ENCODE measurements around the gene ABCB10.
"Not testable (repeated sequence)": the region's sequence is repeated elsewhere in the genome, so short reads cannot be mapped to it uniquely, and the experiment has no call there.

The ABCB10 gene

DNA sequence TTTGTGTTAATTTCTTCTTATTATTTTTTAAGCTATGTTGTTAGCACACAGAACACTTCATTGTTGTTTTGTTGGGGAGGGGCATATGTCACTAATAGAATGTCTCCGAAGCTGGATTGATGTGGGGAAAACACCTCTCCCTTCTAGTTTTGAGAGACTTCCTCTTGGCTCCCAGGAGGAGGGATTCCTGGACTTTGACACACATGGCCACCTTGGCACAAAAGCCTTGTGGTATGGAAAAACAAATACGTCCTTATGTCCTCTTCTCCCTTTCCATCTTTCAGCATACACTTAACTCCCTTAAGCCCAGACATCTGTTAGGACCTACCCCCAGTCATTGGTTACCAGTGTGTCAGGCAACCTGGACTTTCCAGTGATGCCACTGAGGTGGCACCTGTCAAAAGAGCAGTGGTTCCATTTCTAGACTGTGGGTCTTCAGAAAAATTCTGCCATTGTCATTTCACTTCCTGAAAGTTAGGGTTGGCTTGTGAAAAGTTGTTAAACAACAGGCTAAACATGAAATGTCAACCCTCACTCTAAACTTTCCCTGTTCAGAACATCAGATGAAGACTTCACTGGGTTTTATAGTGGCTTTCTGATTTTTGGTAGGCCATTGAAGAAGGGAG, 12.5 kb upstream of the ABCB10 start:
- Histone ChIP-seq H3K27ac (ENCODE audit: low read length) (no peak overlapping the region), H3K36me3 (ENCODE audit: control insufficient read depth in 2 of 2, insufficient read depth in 2 of 2, low read length in 2 of 2) (no peaks in the 10 kb centered on the region)

GRCh38 chr1:229570305-229570704, 11.8 kb upstream of the ABCB10 start:
- H3K4me3 ChIP-seq (ENCODE audit: low read length in 2 of 2): no peak overlapping the region
- H3K9ac ChIP-seq (ENCODE audit: low read length in 2 of 2): no peak overlapping the region
- no peaks in the 10 kb centered on the region for H3K27me3 ChIP-seq (ENCODE audit: control insufficient read depth in 1 of 2, insufficient read depth in 2 of 2, low read length in 2 of 2)
- H3K9me3 ChIP-seq (ENCODE audit: control insufficient read depth in 2 of 2, low read length in 2 of 2): no peaks in the 10 kb centered on the region
- no peaks in the 10 kb centered on the region for H3K36me3 ChIP-seq (ENCODE audit: control insufficient read depth in 2 of 2, insufficient read depth in 2 of 2, low read length in 2 of 2)
- no peaks in the 10 kb centered on the region for H3K4me1 ChIP-seq (ENCODE audit: control insufficient read depth, insufficient read depth, low read length)
- H3K27ac ChIP-seq (ENCODE audit: low read length): no peak overlapping the region

More for the DNA sequence above, 12.5 kb upstream of the ABCB10 start:
- H3K4me3 ChIP-seq (ENCODE audit: low read length in 2 of 2): no peak overlapping the region
- H3K4me1 ChIP-seq (ENCODE audit: control insufficient read depth, insufficient read depth, low read length): no peaks in the 10 kb centered on the region
- no peaks in the 10 kb centered on the region for H3K9me3 ChIP-seq (ENCODE audit: control insufficient read depth in 2 of 2, low read length in 2 of 2)
- no peaks in the 10 kb centered on the region for H3K27me3 ChIP-seq (ENCODE audit: control insufficient read depth in 1 of 2, insufficient read depth in 2 of 2, low read length in 2 of 2)
- no peak overlapping the region for H3K9ac ChIP-seq (ENCODE audit: low read length in 2 of 2)

DNA sequence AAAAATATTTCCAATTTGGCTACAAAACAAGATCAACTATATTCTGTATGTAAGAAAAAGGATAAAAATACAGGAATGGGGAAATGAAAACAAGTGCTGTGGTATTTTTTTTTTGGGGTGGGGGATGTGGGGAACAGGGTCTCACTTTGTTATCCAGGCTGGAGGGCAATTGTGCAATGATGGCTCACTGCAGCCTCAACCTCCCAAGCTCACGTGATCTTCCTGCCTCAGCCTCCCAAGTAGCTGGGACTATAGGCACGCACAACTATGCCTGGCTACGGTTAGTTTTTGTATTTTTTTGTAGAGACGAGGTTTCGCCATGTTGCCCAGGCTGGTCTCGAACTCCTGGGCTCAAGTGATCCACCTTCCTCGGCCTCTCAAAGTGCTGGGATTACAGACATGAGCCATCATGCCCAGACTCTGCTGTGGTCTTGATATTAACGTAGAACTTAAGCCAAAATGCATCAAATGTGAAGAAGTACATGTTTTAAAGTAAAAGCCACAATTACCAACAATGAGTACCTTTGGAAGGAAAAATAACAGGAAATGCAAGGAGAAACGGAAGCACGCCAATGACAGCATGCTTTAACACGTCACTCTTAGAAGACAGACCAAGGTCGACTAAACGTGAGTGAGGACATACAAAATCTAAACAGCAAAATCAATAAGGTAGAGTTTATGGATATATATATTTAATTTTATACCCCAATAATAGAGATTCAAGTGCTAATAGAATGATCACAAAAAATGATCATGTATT, 8.8 kb upstream of the ABCB10 start:
- H3K36me3 ChIP-seq (ENCODE audit: control insufficient read depth in 2 of 2, insufficient read depth in 2 of 2, low read length in 2 of 2): no peaks in the 10 kb centered on the region
- H3K9ac ChIP-seq (ENCODE audit: low read length in 2 of 2): no peak overlapping the region
- peaks cover 7% of the 10 kb centered on the region for H3K4me1 ChIP-seq (ENCODE audit: control insufficient read depth, insufficient read depth, low read length)
- H3K4me3 ChIP-seq (ENCODE audit: low read length in 2 of 2): no peak overlapping the region
- no peaks in the 10 kb centered on the region for H3K9me3 ChIP-seq (ENCODE audit: control insufficient read depth in 2 of 2, low read length in 2 of 2)
- no peak overlapping the region for H3K27ac ChIP-seq (ENCODE audit: low read length)
- H3K27me3 ChIP-seq (ENCODE audit: control insufficient read depth in 1 of 2, insufficient read depth in 2 of 2, low read length in 2 of 2): no peaks in the 10 kb centered on the region

GRCh38 chr1:229563701-229564100, 5.2 kb upstream of the ABCB10 start:
- Histone ChIP-seq H3K27me3 (ENCODE audit: control insufficient read depth in 1 of 2, insufficient read depth in 2 of 2, low read length in 2 of 2) (no peaks in the 10 kb centered on the region), H3K27ac (ENCODE audit: low read length) (peak overlapping the region; percentile 98), H3K4me3 (ENCODE audit: low read length in 2 of 2) (peak overlapping the region in 1 of 2 donors; percentile 58), H3K9ac (ENCODE audit: low read length in 2 of 2) (peak overlapping the region; percentile 84 to 85), H3K9me3 (ENCODE audit: control insufficient read depth in 2 of 2, low read length in 2 of 2) (no peaks in the 10 kb centered on the region), H3K4me1 (ENCODE audit: control insufficient read depth, insufficient read depth, low read length) (peaks cover 11% of the 10 kb centered on the region), H3K36me3 (ENCODE audit: control insufficient read depth in 2 of 2, insufficient read depth in 2 of 2, low read length in 2 of 2) (no peaks in the 10 kb centered on the region)

GRCh38 chr1:229563241-229563640, 4.7 kb upstream of the ABCB10 start:
- Histone ChIP-seq H3K4me3 (ENCODE audit: low read length in 2 of 2) (peak overlapping the region in 1 of 2 donors; percentile 58), H3K9me3 (ENCODE audit: control insufficient read depth in 2 of 2, low read length in 2 of 2) (no peaks in the 10 kb centered on the region), H3K27ac (ENCODE audit: low read length) (peak overlapping the region; percentile 98), H3K9ac (ENCODE audit: low read length in 2 of 2) (peak overlapping the region; percentile 84 to 85), H3K4me1 (ENCODE audit: control insufficient read depth, insufficient read depth, low read length) (peaks cover 11% of the 10 kb centered on the region), H3K27me3 (ENCODE audit: control insufficient read depth in 1 of 2, insufficient read depth in 2 of 2, low read length in 2 of 2) (no peaks in the 10 kb centered on the region), H3K36me3 (ENCODE audit: control insufficient read depth in 2 of 2, insufficient read depth in 2 of 2, low read length in 2 of 2) (no peaks in the 10 kb centered on the region)

GRCh38 chr1:229562686-229563085, 4.2 kb upstream of the ABCB10 start:
- no peak overlapping the region for H3K4me3 ChIP-seq (ENCODE audit: low read length in 2 of 2)
- peak overlapping the region; percentile 98 for H3K27ac ChIP-seq (ENCODE audit: low read length)
- H3K9me3 ChIP-seq (ENCODE audit: control insufficient read depth in 2 of 2, low read length in 2 of 2): no peaks in the 10 kb centered on the region
- no peaks in the 10 kb centered on the region for H3K36me3 ChIP-seq (ENCODE audit: control insufficient read depth in 2 of 2, insufficient read depth in 2 of 2, low read length in 2 of 2)
- H3K4me1 ChIP-seq (ENCODE audit: control insufficient read depth, insufficient read depth, low read length): peaks cover 11% of the 10 kb centered on the region
- H3K9ac ChIP-seq (ENCODE audit: low read length in 2 of 2): peak overlapping the region; percentile 84 to 85
- H3K27me3 ChIP-seq (ENCODE audit: control insufficient read depth in 1 of 2, insufficient read depth in 2 of 2, low read length in 2 of 2): no peaks in the 10 kb centered on the region

DNA sequence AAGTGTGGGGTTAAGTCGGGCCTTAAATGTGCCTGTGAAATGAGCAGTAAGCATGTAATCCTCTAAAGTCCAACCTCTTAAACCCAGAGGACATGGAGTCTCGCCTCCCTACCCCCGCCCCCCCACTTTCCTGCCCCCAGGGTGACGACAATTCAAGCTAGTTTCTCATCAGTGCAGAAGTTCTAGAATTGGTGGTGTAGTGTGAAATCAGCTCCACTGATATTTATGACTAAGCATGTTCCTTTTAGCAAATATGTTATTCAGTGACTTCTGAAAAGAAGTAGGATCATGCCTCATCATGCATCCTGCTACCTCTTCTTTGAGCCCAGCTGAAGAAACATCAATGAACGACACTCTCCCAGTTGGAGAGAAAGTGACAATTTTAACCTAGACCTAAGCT, 2.6 kb upstream of the ABCB10 start:
- H3K9ac ChIP-seq (ENCODE audit: low read length in 2 of 2): no peak overlapping the region
- H3K27ac ChIP-seq (ENCODE audit: low read length): peak overlapping the region; percentile 33
- peaks cover 23% of the 10 kb centered on the region for H3K4me1 ChIP-seq (ENCODE audit: control insufficient read depth, insufficient read depth, low read length)
- no peaks in the 10 kb centered on the region for H3K36me3 ChIP-seq (ENCODE audit: control insufficient read depth in 2 of 2, insufficient read depth in 2 of 2, low read length in 2 of 2)
- H3K27me3 ChIP-seq (ENCODE audit: control insufficient read depth in 1 of 2, insufficient read depth in 2 of 2, low read length in 2 of 2): no peaks in the 10 kb centered on the region
- no peak overlapping the region for H3K4me3 ChIP-seq (ENCODE audit: low read length in 2 of 2)
- H3K9me3 ChIP-seq (ENCODE audit: control insufficient read depth in 2 of 2, low read length in 2 of 2): no peaks in the 10 kb centered on the region

DNA sequence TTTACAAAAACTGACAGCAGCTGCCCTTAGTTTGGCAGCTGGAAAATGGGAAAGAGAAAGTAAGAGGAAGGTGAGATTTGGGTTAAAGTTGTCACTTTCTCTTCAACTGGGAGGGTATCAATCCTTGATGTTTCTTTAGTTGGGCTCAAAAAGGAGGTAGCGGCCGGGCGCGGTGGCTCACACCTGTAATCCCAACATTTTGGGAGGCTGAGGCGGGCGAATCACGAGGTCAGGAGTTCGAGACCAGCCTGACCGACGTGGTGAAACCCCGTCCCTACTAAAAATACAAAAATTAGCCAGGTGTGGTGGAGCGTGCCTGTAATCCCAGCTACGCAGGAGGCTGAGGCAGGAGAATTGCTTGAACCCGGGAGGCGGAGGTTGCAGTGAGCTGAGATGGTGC, 1.6 kb upstream of the ABCB10 start:
- not testable (repeated sequence) for H3K9ac ChIP-seq (ENCODE audit: low read length in 2 of 2); H3K27me3 ChIP-seq (ENCODE audit: control insufficient read depth in 1 of 2, insufficient read depth in 2 of 2, low read length in 2 of 2); H3K4me3 ChIP-seq (ENCODE audit: low read length in 2 of 2); H3K27ac ChIP-seq (ENCODE audit: low read length); H3K9me3 ChIP-seq (ENCODE audit: control insufficient read depth in 2 of 2, low read length in 2 of 2); H3K36me3 ChIP-seq (ENCODE audit: control insufficient read depth in 2 of 2, insufficient read depth in 2 of 2, low read length in 2 of 2)
- H3K4me1 ChIP-seq (ENCODE audit: control insufficient read depth, insufficient read depth, low read length): peaks cover 26% of the 10 kb centered on the region

- Histone ChIP-seq H3K4me3 (ENCODE audit: low read length in 2 of 2) (peak overlapping the region; percentile 64 to 85), H3K4me1 (ENCODE audit: control insufficient read depth, insufficient read depth, low read length) (peaks cover 32% of the 10 kb centered on the region), H3K9ac (ENCODE audit: low read length in 2 of 2) (peak overlapping the region; percentile 59 to 73), H3K27ac (ENCODE audit: low read length) (peak overlapping the region; percentile 76)
- H3K27me3 ChIP-seq (ENCODE audit: control insufficient read depth in 1 of 2, insufficient read depth in 2 of 2, low read length in 2 of 2); H3K36me3 ChIP-seq (ENCODE audit: control insufficient read depth in 2 of 2, insufficient read depth in 2 of 2, low read length in 2 of 2); H3K9me3 ChIP-seq (ENCODE audit: control insufficient read depth in 2 of 2, low read length in 2 of 2): not testable (repeated sequence)
Observed at GRCh38 chr1:229559336-229559801, 862 bp upstream of the ABCB10 start.

DNA sequence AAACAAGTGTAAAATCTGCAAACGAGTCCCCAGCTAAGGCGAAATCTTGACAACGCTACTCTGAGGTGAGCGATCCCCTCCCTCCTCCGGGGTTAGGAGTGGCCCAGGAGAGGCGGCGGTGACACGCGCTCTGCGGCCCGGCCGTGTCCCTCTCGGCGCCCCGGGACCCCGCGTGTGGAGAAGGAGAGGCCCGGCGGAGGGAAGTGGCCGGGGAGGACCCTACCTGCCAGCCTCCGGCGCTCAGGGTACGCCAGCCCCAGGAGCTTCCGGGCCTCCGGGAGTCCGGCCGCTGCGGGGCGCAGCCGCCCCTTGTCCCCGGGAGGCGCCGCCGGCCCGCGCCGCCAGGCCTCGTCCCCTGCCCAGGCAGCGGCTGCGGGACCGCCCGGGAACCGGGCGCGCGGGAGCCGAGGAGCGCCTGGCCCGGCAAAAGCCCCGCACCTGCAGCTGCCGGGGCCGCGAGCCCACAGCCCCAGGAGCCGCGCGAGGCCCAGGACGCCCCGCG, 543 bp downstream of the ABCB10 start:
- peaks cover 33% of the 10 kb centered on the region for H3K4me1 ChIP-seq (ENCODE audit: control insufficient read depth, insufficient read depth, low read length)
- H3K9ac ChIP-seq (ENCODE audit: low read length in 2 of 2): peak overlapping the region; percentile 65 to 84
- H3K27me3 ChIP-seq (ENCODE audit: control insufficient read depth in 1 of 2, insufficient read depth in 2 of 2, low read length in 2 of 2): no peaks in the 10 kb centered on the region
- no peaks in the 10 kb centered on the region for H3K9me3 ChIP-seq (ENCODE audit: control insufficient read depth in 2 of 2, low read length in 2 of 2)
- peak overlapping the region; percentile 76 to 85 for H3K4me3 ChIP-seq (ENCODE audit: low read length in 2 of 2)
- H3K36me3 ChIP-seq (ENCODE audit: control insufficient read depth in 2 of 2, insufficient read depth in 2 of 2, low read length in 2 of 2): no peaks in the 10 kb centered on the region
- H3K27ac ChIP-seq (ENCODE audit: low read length): peak overlapping the region; percentile 76

Data from stomach smooth muscle (tissue), 2 donors.